GM23338 (cell line): ENCODE data around the gene TNFRSF11A.

Experiments used
- CTCF ChIP-seq, 2 experiments: fragments of 200-600 bp in 1 of 2; sonication (generic) in 1 of 2; conservative IDR thresholded peaks; 2 replicates each; pipeline versions ENCODE4 v1.5.1 to v1.6.1; 2016 to 2017; ENCODE audit warnings: antibody characterized with exemption in 2 of 2, low read depth in 2 of 2, mild to moderate bottlenecking in 2 of 2, moderate library complexity in 1 of 2
- TF ChIP-seq, protein P1 (sequence below): IDR thresholded peaks from one replicate; pipeline ENCODE4 v1.6.1; 2018; ENCODE audit warnings: antibody characterized with exemption; ENCODE audit not compliant: unreplicated experiment

- TF ChIP-seq, protein P1, sequence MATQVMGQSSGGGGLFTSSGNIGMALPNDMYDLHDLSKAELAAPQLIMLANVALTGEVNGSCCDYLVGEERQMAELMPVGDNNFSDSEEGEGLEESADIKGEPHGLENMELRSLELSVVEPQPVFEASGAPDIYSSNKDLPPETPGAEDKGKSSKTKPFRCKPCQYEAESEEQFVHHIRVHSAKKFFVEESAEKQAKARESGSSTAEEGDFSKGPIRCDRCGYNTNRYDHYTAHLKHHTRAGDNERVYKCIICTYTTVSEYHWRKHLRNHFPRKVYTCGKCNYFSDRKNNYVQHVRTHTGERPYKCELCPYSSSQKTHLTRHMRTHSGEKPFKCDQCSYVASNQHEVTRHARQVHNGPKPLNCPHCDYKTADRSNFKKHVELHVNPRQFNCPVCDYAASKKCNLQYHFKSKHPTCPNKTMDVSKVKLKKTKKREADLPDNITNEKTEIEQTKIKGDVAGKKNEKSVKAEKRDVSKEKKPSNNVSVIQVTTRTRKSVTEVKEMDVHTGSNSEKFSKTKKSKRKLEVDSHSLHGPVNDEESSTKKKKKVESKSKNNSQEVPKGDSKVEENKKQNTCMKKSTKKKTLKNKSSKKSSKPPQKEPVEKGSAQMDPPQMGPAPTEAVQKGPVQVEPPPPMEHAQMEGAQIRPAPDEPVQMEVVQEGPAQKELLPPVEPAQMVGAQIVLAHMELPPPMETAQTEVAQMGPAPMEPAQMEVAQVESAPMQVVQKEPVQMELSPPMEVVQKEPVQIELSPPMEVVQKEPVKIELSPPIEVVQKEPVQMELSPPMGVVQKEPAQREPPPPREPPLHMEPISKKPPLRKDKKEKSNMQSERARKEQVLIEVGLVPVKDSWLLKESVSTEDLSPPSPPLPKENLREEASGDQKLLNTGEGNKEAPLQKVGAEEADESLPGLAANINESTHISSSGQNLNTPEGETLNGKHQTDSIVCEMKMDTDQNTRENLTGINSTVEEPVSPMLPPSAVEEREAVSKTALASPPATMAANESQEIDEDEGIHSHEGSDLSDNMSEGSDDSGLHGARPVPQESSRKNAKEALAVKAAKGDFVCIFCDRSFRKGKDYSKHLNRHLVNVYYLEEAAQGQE: no peak
- TF ChIP-seq CTCF (conservative IDR thresholded peaks at IDR 0.05; ENCODE audit: low read depth in 2 of 2): no peak
Observed at GRCh38 chr18:62389761-62390481, 64.8 kb downstream of the TNFRSF11A start.
